ENCODE data around the gene YAP1.

DNA sequence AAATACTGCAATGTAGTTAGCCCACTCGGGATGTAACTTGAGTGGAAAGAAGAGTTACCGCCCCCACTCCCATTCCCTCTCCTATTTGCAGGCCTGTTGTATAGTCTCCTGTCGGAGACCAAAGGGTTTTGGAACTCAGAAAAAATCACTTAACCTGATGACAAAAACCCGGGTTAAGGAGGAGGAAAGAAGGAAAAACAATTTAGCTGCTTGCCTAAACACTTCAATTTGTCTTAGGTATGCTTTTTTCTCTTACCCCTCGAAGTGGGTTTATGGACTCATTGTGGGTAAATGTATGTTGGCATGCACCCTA is 2.2 kb downstream of the YAP1 start:
- no peak for TF ChIP-seq EZH2phosphoT487 (IDR thresholded peaks at IDR 0.05; ENCODE audit: borderline replicate concordance, low read depth, low read length)
- TF ChIP-seq, protein P1, sequence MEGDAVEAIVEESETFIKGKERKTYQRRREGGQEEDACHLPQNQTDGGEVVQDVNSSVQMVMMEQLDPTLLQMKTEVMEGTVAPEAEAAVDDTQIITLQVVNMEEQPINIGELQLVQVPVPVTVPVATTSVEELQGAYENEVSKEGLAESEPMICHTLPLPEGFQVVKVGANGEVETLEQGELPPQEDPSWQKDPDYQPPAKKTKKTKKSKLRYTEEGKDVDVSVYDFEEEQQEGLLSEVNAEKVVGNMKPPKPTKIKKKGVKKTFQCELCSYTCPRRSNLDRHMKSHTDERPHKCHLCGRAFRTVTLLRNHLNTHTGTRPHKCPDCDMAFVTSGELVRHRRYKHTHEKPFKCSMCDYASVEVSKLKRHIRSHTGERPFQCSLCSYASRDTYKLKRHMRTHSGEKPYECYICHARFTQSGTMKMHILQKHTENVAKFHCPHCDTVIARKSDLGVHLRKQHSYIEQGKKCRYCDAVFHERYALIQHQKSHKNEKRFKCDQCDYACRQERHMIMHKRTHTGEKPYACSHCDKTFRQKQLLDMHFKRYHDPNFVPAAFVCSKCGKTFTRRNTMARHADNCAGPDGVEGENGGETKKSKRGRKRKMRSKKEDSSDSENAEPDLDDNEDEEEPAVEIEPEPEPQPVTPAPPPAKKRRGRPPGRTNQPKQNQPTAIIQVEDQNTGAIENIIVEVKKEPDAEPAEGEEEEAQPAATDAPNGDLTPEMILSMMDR (conservative IDR thresholded peaks at IDR 0.05; ENCODE audit: low read length) = no peak

All from OCI-LY7 (cell line).